Prostate gland (tissue), 2 donors: ENCODE measurements around the gene FGF19.

Experiments used
- POLR2AphosphoS5 ChIP-seq: sonication (generic); formaldehyde crosslinking; IDR thresholded peaks from one replicate; pipeline ENCODE4 v1.6.1; 2017; ENCODE audit warnings: antibody characterized with exemption
- TF ChIP-seq, protein P1 (sequence below), 4 experiments: fragments of 200-600 bp in 2 of 4; fragments of 450-650 bp in 2 of 4; sonication (generic) in 2 of 4; IDR thresholded peaks; 1 replicate in 3 of 4; 2 replicates in 1 of 4; pipeline ENCODE4 v1.5.1; 2016 to 2019; ENCODE audit warnings: antibody characterized with exemption in 4 of 4, mild to moderate bottlenecking in 2 of 4, moderate library complexity in 2 of 4

DNA sequence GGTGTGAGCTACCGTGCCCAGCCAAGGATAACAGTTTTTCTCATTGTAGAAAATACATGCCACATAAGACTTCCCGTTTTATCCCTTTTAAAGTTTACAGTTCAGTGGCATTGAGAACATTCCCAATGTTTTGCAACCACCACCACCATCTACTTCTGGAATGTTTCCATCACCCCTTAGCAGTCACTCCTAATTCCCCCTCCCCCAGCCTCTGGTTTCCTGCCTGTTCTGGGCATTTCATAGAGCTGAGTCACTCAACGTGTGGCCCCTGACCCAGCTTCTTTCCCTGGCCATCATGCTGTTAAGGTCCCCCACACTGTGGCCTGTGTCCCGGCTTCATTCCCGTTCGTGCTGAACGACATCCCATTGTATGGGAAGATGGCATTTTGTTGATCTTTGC, 40.6 kb upstream of the FGF19 start:
- TF ChIP-seq, protein P1, sequence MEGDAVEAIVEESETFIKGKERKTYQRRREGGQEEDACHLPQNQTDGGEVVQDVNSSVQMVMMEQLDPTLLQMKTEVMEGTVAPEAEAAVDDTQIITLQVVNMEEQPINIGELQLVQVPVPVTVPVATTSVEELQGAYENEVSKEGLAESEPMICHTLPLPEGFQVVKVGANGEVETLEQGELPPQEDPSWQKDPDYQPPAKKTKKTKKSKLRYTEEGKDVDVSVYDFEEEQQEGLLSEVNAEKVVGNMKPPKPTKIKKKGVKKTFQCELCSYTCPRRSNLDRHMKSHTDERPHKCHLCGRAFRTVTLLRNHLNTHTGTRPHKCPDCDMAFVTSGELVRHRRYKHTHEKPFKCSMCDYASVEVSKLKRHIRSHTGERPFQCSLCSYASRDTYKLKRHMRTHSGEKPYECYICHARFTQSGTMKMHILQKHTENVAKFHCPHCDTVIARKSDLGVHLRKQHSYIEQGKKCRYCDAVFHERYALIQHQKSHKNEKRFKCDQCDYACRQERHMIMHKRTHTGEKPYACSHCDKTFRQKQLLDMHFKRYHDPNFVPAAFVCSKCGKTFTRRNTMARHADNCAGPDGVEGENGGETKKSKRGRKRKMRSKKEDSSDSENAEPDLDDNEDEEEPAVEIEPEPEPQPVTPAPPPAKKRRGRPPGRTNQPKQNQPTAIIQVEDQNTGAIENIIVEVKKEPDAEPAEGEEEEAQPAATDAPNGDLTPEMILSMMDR (IDR thresholded peaks at IDR 0.05) = no peak
- no peak for TF ChIP-seq POLR2AphosphoS5
